Esophagus squamous epithelium (tissue), 5 donors: ENCODE data around the gene PAM. TPM values are rescaled to one million over a fixed set of nuclear protein-coding genes. Genes with fewer than 3 reads are reported as not detected.
A peak's percentile ranks its signal among the peaks of the same experiment; 100 is the strongest.
"Not testable (repeated sequence)": the region's sequence is repeated elsewhere in the genome, so short reads cannot be mapped to it uniquely, and the experiment has no call there.

Experiments
- DNase-seq: peaks from one replicate; lab custom pipeline; 2025; lab: John Stamatoyannopoulos, UW
- H3K27ac ChIP-seq, 4 donors: fragments of 200-600 bp; sonication (generic); one replicate each; pipeline ENCODE4 v1.5.1; 2016 to 2019; ENCODE audit warnings: mild to moderate bottlenecking in 1 of 4
- H3K27me3 ChIP-seq, 4 donors: fragments of 200-600 bp; sonication (generic); 1 replicate in 3 of 4; 2 replicates in 1 of 4; pipeline versions ENCODE4 v1.5.1 to v1.6.0; 2017 to 2021; ENCODE audit warnings: antibody characterized with exemption in 1 of 4
- H3K36me3 ChIP-seq, 3 donors: fragments of 200-600 bp; sonication (generic); one replicate each; pipeline ENCODE4 v1.5.1; 2016 to 2019
- H3K4me1 ChIP-seq, 3 donors: fragments of 200-600 bp; sonication (generic); one replicate each; pipeline ENCODE4 v1.5.1; 2017 to 2019
- H3K4me3 ChIP-seq, 4 donors: fragments of 200-600 bp; sonication (generic); 1 replicate in 3 of 4; 2 replicates in 1 of 4; pipeline ENCODE4 v1.5.1; 2016 to 2019; ENCODE audit warnings: mild to moderate bottlenecking in 2 of 4, moderate library complexity in 1 of 4
- H3K9me3 ChIP-seq, 3 donors: fragments of 200-600 bp; sonication (generic); one replicate each; pipeline ENCODE4 v1.5.1; 2016 to 2019
- CTCF ChIP-seq, 6 experiments: fragments of 450-650 bp in 4 of 6; fragments of 200-600 bp in 2 of 6; sonication (generic) in 2 of 6; IDR thresholded peaks; one replicate each; pipeline ENCODE4 v1.5.1; 2016 to 2019; ENCODE audit warnings: antibody characterized with exemption in 6 of 6, mild to moderate bottlenecking in 4 of 6, moderate library complexity in 4 of 6
- POLR2A ChIP-seq, 4 donors: fragments of 450-650 bp; IDR thresholded peaks; one replicate each; pipeline ENCODE4 v1.6.1; 2017; ENCODE audit warnings: antibody characterized with exemption in 4 of 4, mild to moderate bottlenecking in 4 of 4, moderate library complexity in 3 of 4
- WGBS, 2 donors: methylation state at CpG; one replicate each; pipeline ENCODE4 v1.1.5; 2018; 5-methylcytosine and 5-hydroxymethylcytosine counted together
- intact Hi-C: fragments of 100-400 bp; cut with DNase I; formaldehyde crosslinking; loops from one replicate; pipeline ENCODE4 v1.15.0; 2022
- total RNA-seq, 4 donors: library from RNA; depleted of rRNA; stranded (reverse); fragments of >200 nt; gene quantifications; one replicate each; pipeline ENCODE4 v1.1.0, GENCODE V29; 2016
- donor health status: DM: yes; HTN: yes; CAD: no.

The PAM gene
- total RNA-seq, 4 donors from 2014 or later: 33.0 to 88.5 (median 53.8) TPM

GRCh38 chr5:103035701-103036100 is 280.6 kb downstream of the PAM start:
- no peak for TF ChIP-seq POLR2A (IDR thresholded peaks at IDR 0.05)
- TF ChIP-seq CTCF (IDR thresholded peaks at IDR 0.05): no peak
- Histone ChIP-seq H3K4me1 (no peaks in the 10 kb centered on the region), H3K9me3 (no peaks in the 10 kb centered on the region), H3K36me3 (peaks cover 0 to 6% (median 0%) of the 10 kb centered on the region in 3 donors), H3K27me3 (no peaks in the 10 kb centered on the region), H3K27ac (no peak overlapping the region), H3K4me3 (no peak overlapping the region)
- intact Hi-C loops: loop anchor here (10.0 kb wide), 1 partner anchor 461 kb away; no protein-coding TSS in a partner anchor
- 13 to 32% methylated on average over 1 to 2 of the region's 2 CpGs for WGBS, 2 donors
- no peak for DNase-seq

DNA sequence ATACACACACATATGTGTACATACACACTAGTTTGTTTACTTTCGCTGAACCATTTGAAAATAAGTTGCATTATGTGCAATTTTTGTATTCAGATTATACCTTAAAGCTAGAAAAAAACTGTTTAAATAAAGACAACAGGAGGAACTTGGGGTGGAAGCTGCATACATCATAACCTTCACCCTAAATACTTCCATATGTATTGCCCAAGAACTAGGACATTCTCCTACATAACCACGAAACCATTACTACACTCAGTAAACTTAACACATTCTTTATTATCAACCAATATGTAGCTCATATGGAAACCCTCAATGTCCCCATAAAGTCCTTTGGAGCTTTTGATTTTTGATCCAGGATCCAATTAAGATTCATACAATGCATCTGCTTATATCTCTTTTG is 281.5 kb downstream of the PAM start:
- peaks cover 0 to 6% (median 0%) of the 10 kb centered on the region in 3 donors for H3K36me3 ChIP-seq
- intact Hi-C loops: loop anchor here (10.0 kb wide), 1 partner anchor 462 kb away; no protein-coding TSS in a partner anchor
- H3K27ac ChIP-seq: no peak overlapping the region
- 82 to 91% methylated on average over 2 of the region's 2 CpGs for WGBS, 2 donors
- no peaks in the 10 kb centered on the region for H3K27me3 ChIP-seq
- DNase-seq: no peak
- no peak overlapping the region for H3K4me3 ChIP-seq
- TF ChIP-seq CTCF (IDR thresholded peaks at IDR 0.05) (no peak), POLR2A (IDR thresholded peaks at IDR 0.05) (no peak)
- H3K9me3 ChIP-seq: no peaks in the 10 kb centered on the region
- no peaks in the 10 kb centered on the region for H3K4me1 ChIP-seq

- no peaks in the 10 kb centered on the region for H3K9me3 ChIP-seq
- no peaks in the 10 kb centered on the region for H3K4me1 ChIP-seq
- no peaks in the 10 kb centered on the region for H3K36me3 ChIP-seq
- no peak overlapping the region for H3K27ac ChIP-seq
- WGBS, 2 donors: 77 to 78% methylated on average over 4 of the region's 4 CpGs
- H3K27me3 ChIP-seq: no peaks in the 10 kb centered on the region
- DNase-seq: no peak
- TF ChIP-seq CTCF (IDR thresholded peaks at IDR 0.05) (no peak), POLR2A (IDR thresholded peaks at IDR 0.05) (no peak)
- no peak overlapping the region for H3K4me3 ChIP-seq
- intact Hi-C loops: loop anchor here (10.0 kb wide), 1 partner anchor 463 kb away; no protein-coding TSS in a partner anchor
Observed at GRCh38 chr5:103037673-103038455, 282.8 kb downstream of the PAM start.

GRCh38 chr5:103041071-103041676 is 286.1 kb downstream of the PAM start:
- no peaks in the 10 kb centered on the region for H3K4me1 ChIP-seq
- H3K36me3 ChIP-seq: no peaks in the 10 kb centered on the region
- TF ChIP-seq CTCF (IDR thresholded peaks at IDR 0.05) (peak in 4 of 6 experiments; percentile 12 to 49 (median 40)), POLR2A (IDR thresholded peaks at IDR 0.05) (no peak)
- no peak for DNase-seq
- H3K4me3 ChIP-seq: no peak overlapping the region
- no peak overlapping the region for H3K27ac ChIP-seq
- H3K27me3 ChIP-seq: peaks cover 0 to 5% (median 0%) of the 10 kb centered on the region in 4 donors
- H3K9me3 ChIP-seq: no peaks in the 10 kb centered on the region
- intact Hi-C loops: no loop called here
- WGBS, 2 donors: 33 to 34% methylated on average over 4 of the region's 4 CpGs

- H3K36me3 ChIP-seq, DNase-seq, H3K27me3 ChIP-seq, intact Hi-C loops, H3K9me3 ChIP-seq, H3K27ac ChIP-seq, H3K4me1 ChIP-seq, H3K4me3 ChIP-seq: not testable (repeated sequence)
- 92% methylated on average over 18 to 20 of the region's 22 CpGs for WGBS, 2 donors
Observed at GRCh38 chr5:103046706-103047105, 291.6 kb downstream of the PAM start.
